Stomach (tissue), 4 donors: ENCODE results near the gene CHD8.

Source experiments
- EP300 ChIP-seq: sonication (generic); formaldehyde crosslinking; IDR thresholded peaks from one replicate; pipeline ENCODE4 v1.6.1; 2017; ENCODE audit warnings: antibody characterized with exemption
- POLR2A ChIP-seq, 4 donors: fragments of 450-650 bp; IDR thresholded peaks; one replicate each; pipeline ENCODE4 v1.6.1; 2016; ENCODE audit warnings: antibody characterized with exemption in 4 of 4, control low read depth in 2 of 4, mild to moderate bottlenecking in 1 of 4, moderate library complexity in 1 of 4
- TF ChIP-seq, protein P1 (sequence below), 7 experiments: fragments of 450-650 bp in 4 of 7; fragments of 200-600 bp in 3 of 7; sonication (generic) in 3 of 7; IDR thresholded peaks; one replicate each; pipeline ENCODE4 v1.5.1; 2016 to 2019; ENCODE audit warnings: antibody characterized with exemption in 7 of 7, control low read depth in 2 of 7, mild to moderate bottlenecking in 1 of 7

DNA sequence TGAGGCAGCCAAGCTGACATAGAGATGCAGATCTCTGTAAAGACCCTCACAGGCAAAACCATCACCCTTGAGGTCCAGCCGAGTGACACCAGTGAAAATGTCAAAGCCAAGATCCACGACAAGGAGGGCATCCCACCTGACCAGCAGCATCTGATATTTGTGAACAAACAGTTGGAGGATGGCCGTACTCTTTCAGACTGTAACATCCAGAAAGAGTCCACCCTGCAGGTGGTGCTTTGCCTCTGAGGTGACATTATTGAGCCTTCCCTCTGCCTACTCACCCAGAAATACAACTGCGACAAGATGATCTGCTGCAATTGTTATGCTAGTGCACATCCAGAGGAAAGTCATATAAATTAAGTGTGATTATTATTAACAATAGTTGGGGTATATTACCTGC, 57.0 kb downstream of the CHD8 start:
- TF ChIP-seq, protein P1, sequence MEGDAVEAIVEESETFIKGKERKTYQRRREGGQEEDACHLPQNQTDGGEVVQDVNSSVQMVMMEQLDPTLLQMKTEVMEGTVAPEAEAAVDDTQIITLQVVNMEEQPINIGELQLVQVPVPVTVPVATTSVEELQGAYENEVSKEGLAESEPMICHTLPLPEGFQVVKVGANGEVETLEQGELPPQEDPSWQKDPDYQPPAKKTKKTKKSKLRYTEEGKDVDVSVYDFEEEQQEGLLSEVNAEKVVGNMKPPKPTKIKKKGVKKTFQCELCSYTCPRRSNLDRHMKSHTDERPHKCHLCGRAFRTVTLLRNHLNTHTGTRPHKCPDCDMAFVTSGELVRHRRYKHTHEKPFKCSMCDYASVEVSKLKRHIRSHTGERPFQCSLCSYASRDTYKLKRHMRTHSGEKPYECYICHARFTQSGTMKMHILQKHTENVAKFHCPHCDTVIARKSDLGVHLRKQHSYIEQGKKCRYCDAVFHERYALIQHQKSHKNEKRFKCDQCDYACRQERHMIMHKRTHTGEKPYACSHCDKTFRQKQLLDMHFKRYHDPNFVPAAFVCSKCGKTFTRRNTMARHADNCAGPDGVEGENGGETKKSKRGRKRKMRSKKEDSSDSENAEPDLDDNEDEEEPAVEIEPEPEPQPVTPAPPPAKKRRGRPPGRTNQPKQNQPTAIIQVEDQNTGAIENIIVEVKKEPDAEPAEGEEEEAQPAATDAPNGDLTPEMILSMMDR (IDR thresholded peaks at IDR 0.05), result no peak
- TF ChIP-seq EP300 (no peak), POLR2A (IDR thresholded peaks at IDR 0.05) (no peak)
